Spleen (tissue), 7 donors: Measurements from ENCODE around the gene PROM1.

Source experiments
- CTCF ChIP-seq, 11 experiments: fragments of 200-600 bp in 7 of 11; fragments of 450-650 bp in 4 of 11; sonication (generic) in 4 of 11; IDR thresholded peaks in 8 of 11; conservative IDR thresholded peaks in 3 of 11; 1 replicate in 7 of 11; 2 replicates in 4 of 11; pipeline versions ENCODE4 v1.4.0 to v1.8.0; 2016 to 2021; ENCODE audit warnings: antibody characterized with exemption in 11 of 11, inconsistent platforms in 4 of 11, mild to moderate bottlenecking in 1 of 11
- POLR2AphosphoS5 ChIP-seq, 3 donors: sonication (generic); formaldehyde crosslinking; IDR thresholded peaks; one replicate each; pipeline ENCODE4 v1.5.1; 2017; ENCODE audit warnings: antibody characterized with exemption in 3 of 3
- donor health status: DM: no; HTN: no; CAD: no; lungs with moderate emphysema.
- donor health status: DM: no; HTN: no; CAD: no.
- donor health status: DM: no; HTN: no; CAD: no.

- TF ChIP-seq CTCF (IDR thresholded peaks at IDR 0.05 in 8 of 11, conservative IDR thresholded peaks at IDR 0.05 in 3 of 11): no peak
- no peak for TF ChIP-seq POLR2AphosphoS5 (IDR thresholded peaks at IDR 0.05)
Observed at GRCh38 chr4:15955670-15956069, 128.2 kb downstream of the PROM1 start.
